NCI-H526 (cell line): Measurements from ENCODE around the gene CCDC7.
"Not testable (repeated sequence)": the region's sequence is repeated elsewhere in the genome, so short reads cannot be mapped to it uniquely, and the experiment has no call there.

Experiments used
- DNase-seq, 2 experiments: peaks; one replicate each; lab custom pipeline; 2025; lab: John Stamatoyannopoulos, UW

The CCDC7 gene

GRCh38 chr10:32562695-32563094 is 116.8 kb downstream of the CCDC7 start:
- not testable (repeated sequence) for DNase-seq

DNA sequence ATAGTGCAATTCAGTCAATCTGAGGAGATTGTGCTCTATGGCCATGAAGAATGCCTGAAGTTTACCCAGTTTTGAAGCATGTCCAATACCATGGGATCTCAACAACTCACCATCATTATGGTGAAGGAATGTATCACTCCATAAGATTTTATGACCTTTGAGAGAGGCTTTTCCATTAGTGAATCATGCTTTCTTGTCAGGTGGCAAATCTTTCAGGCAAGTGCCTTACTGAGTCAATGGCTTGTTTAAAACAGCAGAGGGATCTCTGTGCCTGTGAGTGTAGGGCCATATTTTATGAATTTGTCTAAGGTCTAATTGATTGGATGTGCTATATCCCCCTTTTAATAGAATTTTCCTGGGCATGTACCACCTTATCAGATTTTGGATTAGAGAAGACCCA is 131.5 kb downstream of the CCDC7 start:
- DNase-seq: no peak

GRCh38 chr10:32582946-32583345 is 137.0 kb downstream of the CCDC7 start:
- no peak for DNase-seq

- DNase-seq: not testable (repeated sequence)
Observed at GRCh38 chr10:32598022-32598421, 152.1 kb downstream of the CCDC7 start.

DNA sequence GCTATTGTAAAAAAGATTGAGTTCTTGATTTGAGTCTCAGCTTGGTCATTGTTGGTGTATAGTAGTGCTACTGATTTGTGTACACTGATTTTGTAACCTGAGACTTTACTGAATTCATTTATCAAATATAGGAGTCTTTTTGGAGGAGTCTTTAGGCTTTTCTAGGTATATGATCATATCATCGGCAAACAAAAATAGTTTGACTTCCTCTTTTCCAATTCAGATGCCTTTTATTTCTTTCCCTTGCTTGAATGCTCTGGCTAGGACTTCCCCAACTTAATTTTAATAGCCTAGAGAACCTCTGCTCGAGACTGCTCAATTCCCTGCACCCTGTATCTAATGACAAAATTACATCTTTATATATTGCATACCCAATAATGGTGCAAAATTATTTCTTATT is 154.4 kb downstream of the CCDC7 start:
- DNase-seq: no peak

- DNase-seq: not testable (repeated sequence)
Observed at GRCh38 chr10:32601562-32601961, 155.6 kb downstream of the CCDC7 start.

DNA sequence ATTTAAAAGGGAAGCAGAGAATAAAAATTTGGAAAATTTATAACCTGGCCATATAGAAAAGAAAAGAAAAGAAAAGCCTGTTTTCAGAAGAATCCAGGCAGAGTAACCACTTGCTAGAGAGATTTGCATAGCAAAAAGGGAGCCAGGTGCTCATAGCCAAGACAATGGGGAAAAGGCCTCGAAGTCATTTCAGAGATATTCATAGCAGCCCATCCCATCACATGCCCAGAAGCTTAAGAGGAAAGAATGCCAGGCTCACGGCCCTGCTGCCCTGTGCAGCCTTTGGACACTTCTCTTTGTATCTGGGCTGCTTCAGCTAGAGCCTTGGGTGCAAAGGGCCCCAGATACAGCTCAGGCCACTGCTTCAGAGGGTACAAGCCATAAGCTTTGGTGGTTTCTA is 159.8 kb downstream of the CCDC7 start:
- DNase-seq: no peak

DNA sequence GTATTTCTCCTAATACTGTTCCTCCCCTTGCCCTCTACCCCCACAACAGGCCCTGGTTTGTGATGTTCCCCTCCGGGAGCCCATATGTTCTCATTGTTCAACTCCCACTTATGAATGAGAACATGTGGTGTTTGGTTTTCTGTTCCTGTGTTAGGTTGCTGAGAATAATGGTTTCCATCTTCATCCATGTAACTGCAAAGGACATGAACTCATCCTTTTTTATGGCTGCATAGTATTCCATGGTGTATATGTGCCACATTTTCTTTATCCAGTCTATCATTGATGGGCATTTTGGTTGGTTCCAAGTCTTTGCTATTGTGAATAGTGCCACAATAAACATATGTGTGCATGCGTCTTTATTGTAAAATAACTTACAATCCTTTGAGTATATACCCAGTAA is 164.6 kb downstream of the CCDC7 start:
- not testable (repeated sequence) for DNase-seq

GRCh38 chr10:32616438-32616837 is 170.5 kb downstream of the CCDC7 start:
- no peak for DNase-seq

- DNase-seq: no peak
Observed at GRCh38 chr10:32618482-32618881, 172.5 kb downstream of the CCDC7 start.

DNA sequence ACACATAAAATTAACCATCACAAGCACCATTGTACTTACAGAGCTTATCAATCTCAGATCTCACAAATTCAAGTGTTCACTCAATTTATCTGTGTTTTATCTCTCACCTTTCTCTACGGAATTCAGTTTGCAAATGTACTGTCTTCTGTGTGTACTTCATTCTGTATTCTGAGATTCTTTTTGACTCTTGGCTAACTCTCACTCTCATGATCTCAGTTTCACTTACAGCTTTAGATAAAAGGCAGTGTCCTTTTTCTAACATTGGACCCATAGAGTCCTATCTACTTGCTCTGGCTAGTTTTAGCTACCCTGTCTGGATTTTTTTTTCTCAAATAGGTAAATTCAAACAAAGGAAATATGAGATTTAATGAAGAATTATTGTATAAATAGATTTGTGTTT is 176.0 kb downstream of the CCDC7 start:
- no peak for DNase-seq

DNA sequence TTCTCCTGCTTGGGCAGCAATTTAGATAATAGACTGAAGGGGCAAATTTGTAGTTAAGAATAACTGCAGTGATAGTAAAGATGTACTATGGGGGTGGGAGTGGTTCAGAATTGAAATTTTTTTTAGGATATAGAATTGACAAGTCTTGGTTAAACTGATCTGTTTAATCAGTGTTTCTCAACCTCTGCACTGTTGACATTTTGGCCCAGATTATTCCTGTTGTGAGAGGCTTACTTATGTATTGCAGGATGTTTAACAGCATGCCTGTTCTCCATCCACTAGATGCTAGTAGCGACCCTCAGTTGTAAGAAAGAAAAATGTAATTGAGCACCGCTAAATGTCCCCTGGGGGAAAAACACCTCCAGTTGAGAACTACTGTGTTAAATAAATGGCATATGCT is 176.5 kb downstream of the CCDC7 start:
- DNase-seq: no peak

DNA sequence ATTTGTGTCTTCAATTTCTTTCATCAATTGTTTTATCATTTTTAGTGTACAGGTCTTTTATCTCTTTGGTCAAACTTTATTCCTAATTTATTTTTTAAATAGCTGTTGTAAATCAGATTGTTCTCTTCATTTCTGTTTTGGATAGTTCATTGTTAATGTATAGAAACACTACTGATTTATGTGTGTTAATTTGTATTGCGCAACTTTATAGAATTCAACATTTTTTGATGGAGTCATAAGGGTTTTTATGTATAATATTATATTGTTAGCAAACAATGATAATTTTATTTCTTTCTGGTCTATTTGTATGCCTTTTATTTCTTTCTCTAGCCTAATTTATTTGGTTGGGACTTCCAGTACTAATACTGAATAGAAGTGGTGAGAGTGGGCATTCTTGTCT is 181.2 kb downstream of the CCDC7 start:
- DNase-seq: no peak

- DNase-seq: no peak
Observed at GRCh38 chr10:32629910-32630309, 184.0 kb downstream of the CCDC7 start.

GRCh38 chr10:32646535-32646934 is 200.6 kb downstream of the CCDC7 start:
- no peak for DNase-seq

DNA sequence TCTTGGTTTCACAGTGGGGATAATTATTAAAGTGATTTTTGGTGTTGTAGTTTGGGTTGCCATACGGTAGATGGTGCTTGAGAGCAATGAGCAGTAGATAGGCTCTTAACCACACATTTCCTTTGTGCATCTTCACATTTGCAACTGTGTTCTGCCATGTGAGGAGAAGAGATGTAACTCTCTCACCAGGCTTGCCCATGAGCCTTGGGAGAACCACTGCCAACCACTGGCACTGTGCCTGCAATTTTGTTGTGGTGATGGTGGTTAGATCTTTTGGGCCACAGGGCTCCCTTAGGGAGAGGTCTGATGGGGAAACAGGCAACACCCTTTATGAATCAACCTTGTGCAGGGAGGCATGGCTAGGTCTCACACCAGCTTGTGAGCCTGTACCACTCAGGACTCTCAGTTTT is 204.3 kb downstream of the CCDC7 start:
- DNase-seq: no peak

GRCh38 chr10:32657430-32657829 is 211.5 kb downstream of the CCDC7 start:
- DNase-seq: not testable (repeated sequence)

DNA sequence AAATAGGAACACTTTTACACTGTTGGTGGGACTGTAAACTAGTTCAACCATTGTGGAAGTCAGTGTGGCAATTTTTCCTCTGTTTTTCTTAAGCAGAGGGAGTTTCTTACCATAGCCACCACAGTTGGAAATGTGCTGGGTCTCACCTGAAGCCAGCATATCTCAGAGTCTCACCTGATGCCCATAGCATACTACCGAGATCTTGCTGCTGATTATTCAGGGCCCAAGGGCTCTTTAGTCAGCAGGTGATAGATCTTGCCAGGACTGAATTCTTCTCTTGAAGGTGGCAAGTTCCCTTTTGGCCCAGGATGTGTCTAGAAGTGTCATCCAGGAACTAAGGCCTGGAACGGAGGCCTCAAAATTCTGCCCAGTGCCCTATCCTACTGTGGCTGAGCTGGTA is 215.4 kb downstream of the CCDC7 start:
- DNase-seq: no peak

GRCh38 chr10:32680803-32681557 is 235.0 kb downstream of the CCDC7 start:
- no peak for DNase-seq

GRCh38 chr10:32684291-32684690 is 238.4 kb downstream of the CCDC7 start:
- no peak for DNase-seq

DNA sequence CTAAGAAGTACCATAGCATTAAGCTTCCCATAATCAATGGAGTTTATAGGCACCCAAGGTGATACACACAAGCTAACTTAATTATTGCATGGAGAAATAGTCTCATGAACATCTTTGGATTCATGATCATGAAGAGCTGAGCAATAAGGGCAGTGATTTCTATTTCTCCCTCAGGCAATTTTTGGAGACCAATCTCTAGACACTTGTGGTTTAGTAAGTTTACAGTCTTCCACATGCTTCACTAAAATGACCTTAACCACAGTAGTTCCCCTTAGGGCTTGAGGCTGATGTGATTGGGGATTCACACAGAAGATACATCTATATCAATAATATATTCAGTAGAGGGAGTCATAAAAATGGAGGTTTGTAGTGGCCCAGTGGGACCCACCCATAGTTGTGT is 241.2 kb downstream of the CCDC7 start:
- DNase-seq: no peak

DNA sequence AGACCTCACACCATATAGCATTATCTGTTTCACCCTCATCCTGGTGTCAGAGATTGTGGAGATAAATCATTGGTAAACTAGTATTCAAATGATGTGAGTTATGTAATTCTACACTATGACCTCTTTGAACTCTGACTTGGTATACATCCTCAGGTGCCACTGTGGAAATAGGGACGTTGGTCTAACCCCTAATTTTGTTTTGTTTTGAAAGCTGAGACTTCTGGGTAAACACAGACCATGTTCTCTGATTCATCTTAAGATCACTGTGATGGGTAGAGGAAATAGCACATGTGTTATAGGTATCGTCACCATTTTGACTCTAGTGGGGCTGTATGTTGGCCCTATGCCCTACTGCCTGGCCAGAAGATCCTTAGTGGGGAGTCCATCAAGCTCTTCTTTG is 241.6 kb downstream of the CCDC7 start:
- DNase-seq: no peak

GRCh38 chr10:32692174-32692573 is 246.2 kb downstream of the CCDC7 start:
- DNase-seq: peak; percentile 83 to 87

DNA sequence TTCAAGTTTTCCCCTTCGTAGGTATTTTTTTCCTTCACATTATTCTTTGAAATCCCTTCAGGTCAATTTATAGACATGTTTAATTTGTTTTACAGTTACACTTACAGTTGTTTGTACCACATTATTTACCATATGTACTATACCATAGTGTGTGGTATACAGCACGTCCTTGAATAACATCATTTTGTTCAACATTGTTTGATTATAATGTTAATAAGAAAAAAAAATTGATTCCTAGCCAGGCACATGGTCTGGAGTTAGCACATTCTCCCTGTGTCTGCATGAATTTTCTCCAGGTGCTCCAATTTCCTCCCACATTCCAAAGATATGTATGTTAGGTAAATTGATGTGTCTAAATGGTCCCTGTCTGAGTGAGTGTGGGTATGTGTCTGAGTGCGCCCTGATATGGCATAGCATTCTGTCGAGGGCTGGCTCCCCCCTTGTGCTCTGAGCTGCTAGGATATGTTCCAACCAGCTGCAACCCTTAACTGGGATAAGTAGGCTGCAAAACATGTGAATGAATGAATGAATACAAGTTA is 247.6 kb downstream of the CCDC7 start:
- DNase-seq: no peak
